ENCODE data around the gene HS6ST3.

The HS6ST3 gene

DNA sequence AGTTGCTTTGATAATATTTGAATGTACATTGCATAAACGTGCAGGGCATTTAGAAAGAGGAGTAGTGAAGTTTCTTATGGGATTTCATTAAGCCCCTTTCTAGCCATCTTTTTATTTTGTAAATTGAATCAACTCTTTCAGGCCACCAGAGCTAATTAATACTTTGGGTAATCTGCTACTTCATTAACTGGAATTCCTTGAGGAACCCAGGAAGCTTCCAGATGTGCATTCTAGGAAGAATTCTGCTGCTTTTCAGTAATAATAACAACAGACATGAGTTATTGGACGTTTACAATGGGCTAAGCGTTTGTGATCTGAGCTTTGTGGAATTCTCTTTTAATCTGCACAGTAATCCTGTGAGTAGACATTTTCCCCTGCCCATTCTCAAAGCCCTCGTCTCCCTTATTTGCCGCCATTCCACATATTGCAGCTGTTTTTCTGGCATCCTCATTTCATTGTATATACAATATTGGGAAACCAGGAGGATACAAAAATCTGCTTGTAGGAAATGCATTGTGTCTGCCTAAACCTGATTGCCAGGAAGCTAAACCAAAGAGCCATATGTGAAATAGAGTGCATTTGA is 103.9 kb downstream of the HS6ST3 start:
- no peaks in the 10 kb centered on the region for H3K36me3 ChIP-seq (ENCODE audit: control insufficient read depth, low read length)
- no peak overlapping the region for H3K4me2 ChIP-seq (ENCODE audit: low read length)
- no peaks in the 10 kb centered on the region for H3F3A ChIP-seq (ENCODE audit: control insufficient read depth, insufficient read depth)
- H3K9me2 ChIP-seq (replicated peaks; ENCODE audit: control insufficient read depth, low read length) = no peaks in the 10 kb centered on the region
- H3K4me3 ChIP-seq (ENCODE audit: low read length) = no peak overlapping the region
- H3K79me2 ChIP-seq (ENCODE audit: control insufficient read depth, low read length) = no peaks in the 10 kb centered on the region
- no peaks in the 10 kb centered on the region for H3K9me3 ChIP-seq (ENCODE audit: control insufficient read depth, insufficient read depth, low read length)
- H3K4me1 ChIP-seq (ENCODE audit: control insufficient read depth, low read length) = no peaks in the 10 kb centered on the region
- TF ChIP-seq EZH2phosphoT487 (IDR thresholded peaks at IDR 0.05; ENCODE audit: borderline replicate concordance, low read length) = no peak
- TF ChIP-seq, protein P1, sequence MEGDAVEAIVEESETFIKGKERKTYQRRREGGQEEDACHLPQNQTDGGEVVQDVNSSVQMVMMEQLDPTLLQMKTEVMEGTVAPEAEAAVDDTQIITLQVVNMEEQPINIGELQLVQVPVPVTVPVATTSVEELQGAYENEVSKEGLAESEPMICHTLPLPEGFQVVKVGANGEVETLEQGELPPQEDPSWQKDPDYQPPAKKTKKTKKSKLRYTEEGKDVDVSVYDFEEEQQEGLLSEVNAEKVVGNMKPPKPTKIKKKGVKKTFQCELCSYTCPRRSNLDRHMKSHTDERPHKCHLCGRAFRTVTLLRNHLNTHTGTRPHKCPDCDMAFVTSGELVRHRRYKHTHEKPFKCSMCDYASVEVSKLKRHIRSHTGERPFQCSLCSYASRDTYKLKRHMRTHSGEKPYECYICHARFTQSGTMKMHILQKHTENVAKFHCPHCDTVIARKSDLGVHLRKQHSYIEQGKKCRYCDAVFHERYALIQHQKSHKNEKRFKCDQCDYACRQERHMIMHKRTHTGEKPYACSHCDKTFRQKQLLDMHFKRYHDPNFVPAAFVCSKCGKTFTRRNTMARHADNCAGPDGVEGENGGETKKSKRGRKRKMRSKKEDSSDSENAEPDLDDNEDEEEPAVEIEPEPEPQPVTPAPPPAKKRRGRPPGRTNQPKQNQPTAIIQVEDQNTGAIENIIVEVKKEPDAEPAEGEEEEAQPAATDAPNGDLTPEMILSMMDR (IDR thresholded peaks at IDR 0.05; ENCODE audit: low read depth, low read length, poor library complexity, severe bottlenecking) = no peak
- H4K20me1 ChIP-seq (ENCODE audit: control insufficient read depth, insufficient read depth, low read depth, low read length) = no peaks in the 10 kb centered on the region
- H3K27me3 ChIP-seq (ENCODE audit: control insufficient read depth, low read length) = no peaks in the 10 kb centered on the region
- no peak overlapping the region for H3K27ac ChIP-seq (ENCODE audit: low read depth, low read length)

DNA sequence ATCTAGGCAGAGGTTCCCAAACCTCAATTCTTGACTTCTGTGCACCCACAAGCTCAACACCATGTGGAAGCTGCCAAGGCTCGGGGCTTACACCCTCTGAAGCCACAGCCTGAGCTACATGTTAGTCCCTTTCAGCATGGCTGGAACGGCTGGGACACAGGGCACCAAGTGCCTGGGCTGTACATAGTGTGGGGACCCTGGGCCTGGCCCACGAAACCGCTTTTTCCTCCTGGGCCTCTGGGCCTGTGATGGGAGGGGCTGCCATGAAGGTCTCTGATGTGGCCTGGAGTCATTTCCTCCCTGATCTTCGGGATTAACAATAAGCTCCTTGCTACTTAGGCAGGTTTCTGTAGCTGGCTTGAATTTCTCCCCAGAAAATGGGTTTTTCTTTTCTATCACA is 108.1 kb downstream of the HS6ST3 start:
- Histone ChIP-seq H3K9me2 (replicated peaks; ENCODE audit: control insufficient read depth, low read length) (no peaks in the 10 kb centered on the region), H3K4me1 (ENCODE audit: control insufficient read depth, low read length) (no peaks in the 10 kb centered on the region), H3K27ac (ENCODE audit: low read depth, low read length) (no peak overlapping the region), H3F3A (ENCODE audit: control insufficient read depth, insufficient read depth) (no peaks in the 10 kb centered on the region), H3K4me2 (ENCODE audit: low read length) (no peak overlapping the region), H4K20me1 (ENCODE audit: control insufficient read depth, insufficient read depth, low read depth, low read length) (no peaks in the 10 kb centered on the region), H3K27me3 (ENCODE audit: control insufficient read depth, low read length) (no peaks in the 10 kb centered on the region), H3K36me3 (ENCODE audit: control insufficient read depth, low read length) (no peaks in the 10 kb centered on the region), H3K4me3 (ENCODE audit: low read length) (no peak overlapping the region), H3K79me2 (ENCODE audit: control insufficient read depth, low read length) (no peaks in the 10 kb centered on the region), H3K9me3 (ENCODE audit: control insufficient read depth, insufficient read depth, low read length) (no peaks in the 10 kb centered on the region)
- TF ChIP-seq EZH2phosphoT487 (IDR thresholded peaks at IDR 0.05; ENCODE audit: borderline replicate concordance, low read length) = no peak
- TF ChIP-seq, protein P1 (IDR thresholded peaks at IDR 0.05; ENCODE audit: low read depth, low read length, poor library complexity, severe bottlenecking) = no peak

DNA sequence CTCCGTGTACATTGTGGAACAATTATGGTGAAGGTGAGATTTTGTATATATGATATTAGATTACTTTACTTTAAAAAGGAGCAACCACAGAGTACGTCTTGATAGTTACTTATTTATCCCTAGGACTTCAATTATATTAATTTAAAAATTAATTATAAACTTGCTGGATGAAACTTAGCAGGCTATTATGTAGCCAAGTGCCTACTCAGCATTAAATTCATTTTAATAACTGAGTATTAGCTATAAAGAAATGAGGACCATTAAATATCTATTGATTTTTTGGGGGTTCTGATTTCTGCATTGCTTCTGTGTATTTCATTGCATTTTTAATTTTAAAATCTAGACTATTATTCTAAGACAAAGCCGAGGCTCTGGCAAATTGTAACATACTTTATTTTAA is 109.4 kb downstream of the HS6ST3 start:
- no peaks in the 10 kb centered on the region for H4K20me1 ChIP-seq (ENCODE audit: control insufficient read depth, insufficient read depth, low read depth, low read length)
- H3K9me3 ChIP-seq (ENCODE audit: control insufficient read depth, insufficient read depth, low read length) = no peaks in the 10 kb centered on the region
- no peaks in the 10 kb centered on the region for H3K27me3 ChIP-seq (ENCODE audit: control insufficient read depth, low read length)
- no peaks in the 10 kb centered on the region for H3K79me2 ChIP-seq (ENCODE audit: control insufficient read depth, low read length)
- H3K4me2 ChIP-seq (ENCODE audit: low read length) = no peak overlapping the region
- no peaks in the 10 kb centered on the region for H3K9me2 ChIP-seq (replicated peaks; ENCODE audit: control insufficient read depth, low read length)
- H3K4me3 ChIP-seq (ENCODE audit: low read length) = no peak overlapping the region
- no peak overlapping the region for H3K27ac ChIP-seq (ENCODE audit: low read depth, low read length)
- H3K4me1 ChIP-seq (ENCODE audit: control insufficient read depth, low read length) = no peaks in the 10 kb centered on the region
- H3K36me3 ChIP-seq (ENCODE audit: control insufficient read depth, low read length) = no peaks in the 10 kb centered on the region
- H3F3A ChIP-seq (ENCODE audit: control insufficient read depth, insufficient read depth) = no peaks in the 10 kb centered on the region
- TF ChIP-seq, protein P1 (IDR thresholded peaks at IDR 0.05; ENCODE audit: low read depth, low read length, poor library complexity, severe bottlenecking) = no peak
- TF ChIP-seq EZH2phosphoT487 (IDR thresholded peaks at IDR 0.05; ENCODE audit: borderline replicate concordance, low read length) = no peak

Data from DOHH2 (cell line).